Stimulated activated CD4-positive, alpha-beta T cell treated with anti-CD3 and anti-CD28 coated beads, TNF-alpha, amount 100 ng/mL, for 4 hours (primary cell): ENCODE data around the gene INTS3.
"Not testable (repeated sequence)": the region's sequence is repeated elsewhere in the genome, so short reads cannot be mapped to it uniquely, and the experiment has no call there.

Experiments used
- DNase-seq, 3 experiments: peaks; one replicate each; pipeline ENCODE4 v3.0.0-alpha.2; 2020; ENCODE audit warnings: low read depth in 3 of 3

Gene INTS3

GRCh38 chr1:153705484-153705883 is 22.4 kb upstream of the INTS3 start:
- no peak for DNase-seq

DNA sequence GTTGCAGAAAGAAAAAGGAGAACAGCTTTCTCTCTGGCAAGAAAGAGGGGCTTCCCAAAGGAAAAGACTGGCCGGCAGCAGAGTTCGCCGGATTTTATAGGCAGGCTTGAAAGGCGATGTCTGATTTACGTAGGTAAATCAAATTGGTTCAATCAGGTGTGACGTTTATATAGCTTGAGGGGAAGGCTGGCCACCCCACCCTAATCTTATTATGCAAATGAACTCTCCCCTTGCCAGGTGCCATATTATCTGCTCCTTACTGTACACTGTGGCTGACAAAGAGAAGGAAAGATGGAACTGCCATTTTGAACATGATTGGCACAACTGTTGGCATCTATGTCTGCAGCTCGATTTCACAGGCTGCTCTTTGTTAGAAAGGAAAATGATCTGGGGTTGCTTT is 16.8 kb upstream of the INTS3 start:
- no peak for DNase-seq

- DNase-seq: not testable (repeated sequence)
Observed at GRCh38 chr1:153716211-153716610, 11.6 kb upstream of the INTS3 start.

GRCh38 chr1:153717330-153717729 is 10.5 kb upstream of the INTS3 start:
- DNase-seq: no peak

- no peak for DNase-seq
Observed at GRCh38 chr1:153723687-153724086, 4.2 kb upstream of the INTS3 start.

- DNase-seq: not testable (repeated sequence)
Observed at GRCh38 chr1:153724634-153725033, 3.2 kb upstream of the INTS3 start.

DNA sequence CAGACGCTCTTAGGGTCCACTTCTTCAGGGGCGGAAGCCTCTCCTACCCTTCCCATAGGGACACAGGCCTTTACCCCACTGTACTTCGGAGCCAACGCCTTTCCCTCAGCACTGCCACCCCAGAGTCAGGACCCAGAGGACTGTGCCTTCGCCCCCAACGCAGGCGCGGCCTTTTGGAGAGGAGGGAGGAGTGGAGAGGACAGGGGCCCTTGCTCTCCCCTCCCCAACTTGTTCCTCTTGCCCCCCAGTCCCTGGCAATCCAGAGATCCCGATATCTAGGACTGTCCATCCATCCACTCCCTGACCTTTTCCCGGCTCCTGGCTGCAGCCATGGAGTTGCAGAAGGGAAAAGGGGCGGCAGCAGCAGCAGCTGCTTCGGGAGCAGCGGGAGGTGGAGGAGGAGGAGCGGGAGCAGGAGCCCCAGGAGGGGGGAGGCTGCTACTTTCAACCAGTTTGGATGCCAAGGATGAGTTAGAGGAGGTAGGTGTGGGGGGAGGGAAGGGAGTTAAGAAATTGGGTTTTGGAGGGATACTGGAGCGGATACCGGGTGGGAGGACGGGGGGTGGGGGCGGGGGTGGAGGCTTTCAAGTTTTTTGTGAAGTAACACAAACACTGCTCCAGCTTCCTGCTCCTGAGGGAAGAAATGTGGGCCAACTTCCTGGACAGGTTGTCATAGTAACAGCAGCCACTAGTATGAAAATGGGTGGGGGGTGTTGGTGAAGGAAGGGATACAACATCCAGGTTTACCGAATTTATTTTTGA is 636 bp downstream of the INTS3 start:
- peak in 2 of 3 experiments; percentile 2 to 31 for DNase-seq

- DNase-seq: no peak
Observed at GRCh38 chr1:153730468-153730988, 2.7 kb downstream of the INTS3 start.

DNA sequence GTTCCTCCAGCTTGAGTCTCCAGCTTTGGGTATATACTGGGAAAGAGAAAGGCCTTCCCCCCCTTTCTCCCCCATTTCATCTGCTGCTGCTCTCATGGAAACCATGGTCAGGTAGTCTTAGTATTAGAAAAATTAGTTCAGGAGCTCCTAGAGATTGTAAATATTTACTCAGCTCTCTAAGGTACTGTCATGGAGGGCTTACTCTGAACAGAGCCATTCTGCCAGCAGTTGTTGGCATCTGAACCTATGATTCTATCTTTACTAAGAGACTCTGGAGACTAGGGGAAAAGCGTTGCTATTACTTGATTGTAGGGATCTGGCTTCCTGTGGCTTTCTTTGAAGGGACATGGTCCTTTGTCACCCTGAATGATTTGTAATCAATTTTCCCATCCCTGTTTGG is 6.1 kb downstream of the INTS3 start:
- DNase-seq: no peak

- DNase-seq: no peak
Observed at GRCh38 chr1:153734396-153735089, 6.7 kb downstream of the INTS3 start.

- no peak for DNase-seq
Observed at GRCh38 chr1:153735090-153735420, 7.2 kb downstream of the INTS3 start.

- no peak for DNase-seq
Observed at GRCh38 chr1:153741986-153742385, 14.1 kb downstream of the INTS3 start.

DNA sequence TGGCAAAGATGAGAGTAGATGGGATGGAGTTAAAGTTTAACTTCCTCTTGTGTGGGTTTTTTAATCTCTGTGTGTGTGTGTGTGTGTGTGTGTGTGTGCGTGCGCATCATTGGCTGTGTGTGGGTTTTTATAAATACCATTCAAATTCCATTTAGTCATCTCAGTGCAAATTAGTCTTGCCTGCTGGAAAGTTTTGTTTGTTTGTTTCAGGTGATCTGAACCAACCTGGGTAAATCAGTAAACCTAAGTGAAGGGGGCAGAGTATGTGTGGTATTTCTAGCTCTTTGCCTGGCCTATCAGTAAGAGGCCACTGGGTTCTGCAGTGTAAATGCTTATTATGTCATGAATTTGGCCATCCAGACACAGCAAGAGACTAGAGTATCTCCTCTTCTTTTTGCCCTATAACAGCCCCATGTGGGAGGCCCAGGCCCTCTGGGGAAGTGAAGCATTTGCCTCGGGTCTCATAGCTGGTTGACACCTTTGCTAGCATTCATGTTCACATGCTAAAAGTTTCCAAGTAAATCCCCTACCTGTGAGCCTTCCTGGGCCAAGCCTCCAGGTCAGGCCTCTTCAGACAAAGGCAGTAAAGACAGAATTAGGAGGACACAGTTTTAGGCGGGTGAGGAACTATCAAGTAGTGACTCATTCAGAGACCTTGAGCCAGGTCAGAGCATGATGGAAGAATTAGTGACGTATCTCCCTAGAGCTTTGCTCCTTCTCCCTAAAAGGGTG is 14.7 kb downstream of the INTS3 start:
- DNase-seq: no peak

DNA sequence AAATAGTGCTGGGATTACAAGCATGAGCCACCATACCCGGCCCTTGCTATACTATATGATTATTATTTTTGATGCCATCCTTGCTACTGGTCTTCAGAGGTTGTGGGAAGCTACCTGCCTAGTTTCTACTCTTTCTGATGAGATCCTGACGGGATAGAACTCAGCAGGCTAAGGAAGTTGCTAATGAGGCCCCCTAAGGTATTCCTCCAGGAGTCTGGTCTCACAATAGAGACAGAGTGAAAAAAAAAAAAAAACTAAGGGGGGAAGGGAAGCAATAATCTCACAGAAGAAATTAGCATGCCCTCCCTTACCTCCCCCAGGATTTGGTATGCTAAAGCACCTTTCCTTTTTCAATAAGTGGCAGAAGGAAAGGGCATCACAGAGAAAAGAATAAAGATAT is 17.6 kb downstream of the INTS3 start:
- no peak for DNase-seq

- no peak for DNase-seq
Observed at GRCh38 chr1:153746174-153746573, 18.3 kb downstream of the INTS3 start.

DNA sequence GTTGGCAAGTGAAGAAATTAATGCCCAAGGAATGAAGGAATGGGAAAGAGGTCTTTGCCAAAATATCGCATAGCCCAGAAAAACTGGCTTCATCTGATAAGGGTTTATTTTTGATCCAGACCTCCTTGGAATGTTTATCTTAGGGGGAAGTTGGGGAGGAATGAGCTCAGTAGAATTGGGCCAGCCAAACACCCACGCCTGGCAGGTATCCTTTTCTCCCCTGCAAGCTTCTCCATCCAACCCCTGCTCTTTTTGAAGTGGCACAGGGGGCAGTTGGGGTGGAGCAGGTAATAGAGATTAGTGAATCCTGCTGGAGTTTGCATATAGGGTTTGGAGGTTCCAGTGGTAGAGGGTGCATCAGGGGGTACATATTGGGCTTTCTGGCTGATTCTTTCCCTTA is 21.1 kb downstream of the INTS3 start:
- DNase-seq: no peak

DNA sequence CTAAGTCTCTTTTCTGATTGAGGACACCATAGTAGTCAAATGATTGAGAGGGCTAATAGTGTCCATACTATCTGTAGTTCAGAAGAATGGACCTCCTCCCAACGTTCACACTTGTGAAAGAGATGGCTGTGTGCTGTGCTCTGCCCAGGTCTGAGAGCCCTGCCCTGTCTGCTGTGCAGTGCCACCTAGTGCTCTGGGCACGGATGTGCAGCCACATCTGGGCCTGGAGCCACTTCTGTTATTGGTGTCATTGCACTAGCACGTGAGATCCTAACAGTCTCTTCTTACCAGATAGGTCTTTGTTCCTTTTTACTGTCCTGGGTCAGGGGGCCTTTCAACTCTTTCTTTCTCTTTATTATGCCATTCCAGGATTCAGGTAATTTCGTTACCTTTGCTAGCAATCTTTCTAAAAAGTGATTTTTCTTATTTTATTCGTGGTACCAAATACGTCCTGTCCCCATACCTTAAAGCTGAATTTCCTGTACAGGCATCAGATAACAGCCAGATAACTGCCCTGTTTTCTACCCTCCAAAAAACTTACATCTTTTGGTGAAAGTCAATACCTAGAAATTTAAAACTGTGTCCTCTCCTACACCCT is 21.7 kb downstream of the INTS3 start:
- DNase-seq: peak; percentile 54 to 65 (median 64)

DNA sequence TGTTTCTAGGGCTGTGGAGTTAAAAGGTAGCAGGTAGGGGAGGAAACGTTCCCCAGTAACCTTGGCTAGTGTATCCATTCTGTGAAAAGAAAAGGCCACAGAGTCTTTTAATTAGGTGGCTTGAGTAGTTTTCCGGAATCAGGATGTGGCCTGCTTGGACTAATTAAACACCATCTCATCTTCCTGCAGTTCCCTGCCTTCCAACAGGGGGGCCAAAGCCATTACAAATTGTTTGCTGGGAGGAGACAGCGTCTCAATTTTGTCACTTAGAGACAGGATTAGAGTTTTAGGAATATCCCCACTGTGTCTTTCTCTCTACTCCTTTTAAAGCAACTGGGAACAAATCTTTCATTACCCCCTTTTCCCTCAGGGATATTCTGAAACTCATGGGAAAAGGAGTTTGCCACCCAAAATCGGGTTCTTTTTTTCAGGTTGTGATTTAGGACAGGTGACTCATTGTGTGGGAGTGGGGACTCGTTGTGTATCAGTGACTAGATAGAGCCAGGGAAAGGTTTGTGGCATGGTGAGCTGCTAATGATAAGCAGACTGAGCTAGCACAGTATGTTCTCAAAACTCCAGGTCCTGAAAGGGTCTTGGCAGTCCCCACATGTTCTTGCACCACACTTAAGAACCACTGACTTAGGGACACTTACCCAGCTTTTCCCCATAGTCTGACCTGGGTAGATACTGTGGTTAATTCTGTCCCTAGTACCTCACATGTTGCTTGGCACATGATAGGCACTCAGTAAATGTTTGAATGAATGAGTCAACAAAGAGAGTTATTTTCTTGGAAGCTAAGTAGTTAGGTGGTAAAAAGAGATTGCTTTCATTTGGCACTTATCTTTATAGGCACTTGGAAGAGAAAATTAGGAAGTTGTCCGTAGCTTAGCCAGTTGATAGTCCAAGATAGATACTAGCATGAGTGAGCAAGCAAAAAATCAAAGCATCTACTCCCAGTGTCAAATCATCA is 22.5 kb downstream of the INTS3 start:
- no peak for DNase-seq

- no peak for DNase-seq
Observed at GRCh38 chr1:153752072-153752471, 24.2 kb downstream of the INTS3 start.

- no peak for DNase-seq
Observed at GRCh38 chr1:153752571-153753195, 24.8 kb downstream of the INTS3 start.

DNA sequence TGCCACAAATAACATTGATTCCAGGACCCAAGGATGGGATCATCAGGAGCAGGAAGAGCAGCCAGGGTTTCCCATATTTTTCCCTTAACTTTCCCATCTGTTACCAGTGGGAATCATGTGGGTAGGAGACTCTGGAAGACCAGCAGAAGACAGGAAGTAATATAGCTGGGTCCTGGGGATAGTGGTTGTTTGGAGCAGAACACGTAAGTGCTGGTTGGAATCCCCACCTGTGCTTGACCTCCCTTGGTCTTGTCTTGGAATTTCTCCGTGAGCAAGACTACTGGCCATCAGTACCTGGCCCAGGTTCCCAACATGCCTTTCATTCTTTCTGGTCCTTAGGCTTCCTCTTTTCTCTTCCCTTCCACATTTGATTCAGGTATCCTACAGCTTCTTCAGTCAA is 26.4 kb downstream of the INTS3 start:
- DNase-seq: no peak
